HL-60 (cell line): ENCODE results near the gene PHLPP1.

ENCODE experiments used
- DNase-seq, 2 experiments: peaks; one replicate each; pipeline ENCODE4 v3.0.0-alpha.2; 2010 to 2020; ENCODE audit warnings: low read depth in 1 of 2, low spot score in 1 of 2
- H3K27ac ChIP-seq: fragments of 250-450 bp; sonication (Bioruptor Pico); replicated peaks from 2 replicates; pipeline ENCODE4 v1.5.1; 2020; ENCODE audit warnings: mild to moderate bottlenecking, moderate library complexity
- H3K27me3 ChIP-seq: fragments of 250-450 bp; sonication (Bioruptor Pico); 2 replicates; pipeline ENCODE4 v1.5.1; 2021; ENCODE audit warnings: mild to moderate bottlenecking, moderate library complexity; ENCODE audit not compliant: insufficient read depth, poor library complexity, severe bottlenecking
- H3K4me3 ChIP-seq: replicated peaks from 2 replicates; pipeline ENCODE4 v1.5.1; 2011; ENCODE audit warnings: mild to moderate bottlenecking, control low read depth, low read length; ENCODE audit not compliant: insufficient read depth
- GABPA ChIP-seq: IDR thresholded peaks from 2 replicates; pipeline ENCODE4 v1.6.1; 2012; ENCODE audit warnings: low read depth
- POLR2AphosphoS5 ChIP-seq: IDR thresholded peaks from 2 replicates; pipeline ENCODE4 v1.6.1; 2012; ENCODE audit warnings: low read depth
- SPI1 ChIP-seq: IDR thresholded peaks from 2 replicates; pipeline ENCODE4 v1.6.1; 2012; ENCODE audit warnings: low read depth, mild to moderate bottlenecking, borderline replicate concordance
- TF ChIP-seq, protein P1 (sequence below): IDR thresholded peaks from one replicate; pipeline ENCODE4 v1.5.1; 2011; ENCODE audit warnings: low read length, control low read depth, inconsistent platforms; ENCODE audit not compliant: insufficient read depth
- TF ChIP-seq, protein P2 (sequence below): IDR thresholded peaks from 2 replicates; pipeline ENCODE4 v1.6.1; 2012; ENCODE audit warnings: low read depth; ENCODE audit not compliant: insufficient replicate concordance

PHLPP1 gene

DNA sequence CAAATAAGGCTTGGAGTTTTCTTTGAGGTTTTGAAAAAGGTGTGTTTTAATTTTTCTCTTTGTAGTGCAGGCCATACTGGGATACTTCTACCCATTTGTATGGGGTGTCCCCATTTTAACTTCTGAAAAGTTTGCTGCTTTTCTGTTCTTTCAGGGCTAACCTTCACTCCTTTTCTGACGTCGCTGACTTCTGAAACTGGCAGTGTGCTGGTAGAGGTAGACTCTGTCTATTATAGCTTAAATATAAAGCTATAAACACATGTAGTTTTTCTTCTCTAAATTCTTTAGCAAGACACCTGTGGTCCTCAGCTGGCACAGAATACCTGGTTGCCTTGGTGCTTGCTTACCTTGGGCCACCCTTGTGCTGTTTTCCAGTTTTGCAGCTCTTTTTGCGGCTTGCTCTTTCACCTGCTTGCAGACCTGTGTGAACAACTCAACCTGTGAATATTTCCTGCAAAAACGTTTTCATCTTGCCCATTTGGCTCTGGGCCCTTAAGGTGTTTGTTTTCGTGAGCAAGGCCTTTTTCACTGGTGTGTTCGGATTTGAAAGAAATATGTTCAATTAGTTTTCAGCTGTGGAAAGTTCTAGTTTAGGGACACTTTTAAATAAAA, 42.2 kb downstream of the PHLPP1 start:
- DNase-seq, result no peak
- Histone ChIP-seq H3K27me3 (no peaks in the 10 kb centered on the region), H3K27ac (no peak overlapping the region), H3K4me3 (no peak overlapping the region)
- TF ChIP-seq, protein P1, sequence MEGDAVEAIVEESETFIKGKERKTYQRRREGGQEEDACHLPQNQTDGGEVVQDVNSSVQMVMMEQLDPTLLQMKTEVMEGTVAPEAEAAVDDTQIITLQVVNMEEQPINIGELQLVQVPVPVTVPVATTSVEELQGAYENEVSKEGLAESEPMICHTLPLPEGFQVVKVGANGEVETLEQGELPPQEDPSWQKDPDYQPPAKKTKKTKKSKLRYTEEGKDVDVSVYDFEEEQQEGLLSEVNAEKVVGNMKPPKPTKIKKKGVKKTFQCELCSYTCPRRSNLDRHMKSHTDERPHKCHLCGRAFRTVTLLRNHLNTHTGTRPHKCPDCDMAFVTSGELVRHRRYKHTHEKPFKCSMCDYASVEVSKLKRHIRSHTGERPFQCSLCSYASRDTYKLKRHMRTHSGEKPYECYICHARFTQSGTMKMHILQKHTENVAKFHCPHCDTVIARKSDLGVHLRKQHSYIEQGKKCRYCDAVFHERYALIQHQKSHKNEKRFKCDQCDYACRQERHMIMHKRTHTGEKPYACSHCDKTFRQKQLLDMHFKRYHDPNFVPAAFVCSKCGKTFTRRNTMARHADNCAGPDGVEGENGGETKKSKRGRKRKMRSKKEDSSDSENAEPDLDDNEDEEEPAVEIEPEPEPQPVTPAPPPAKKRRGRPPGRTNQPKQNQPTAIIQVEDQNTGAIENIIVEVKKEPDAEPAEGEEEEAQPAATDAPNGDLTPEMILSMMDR, result no peak
- TF ChIP-seq SPI1, result no peak
- TF ChIP-seq, protein P2, sequence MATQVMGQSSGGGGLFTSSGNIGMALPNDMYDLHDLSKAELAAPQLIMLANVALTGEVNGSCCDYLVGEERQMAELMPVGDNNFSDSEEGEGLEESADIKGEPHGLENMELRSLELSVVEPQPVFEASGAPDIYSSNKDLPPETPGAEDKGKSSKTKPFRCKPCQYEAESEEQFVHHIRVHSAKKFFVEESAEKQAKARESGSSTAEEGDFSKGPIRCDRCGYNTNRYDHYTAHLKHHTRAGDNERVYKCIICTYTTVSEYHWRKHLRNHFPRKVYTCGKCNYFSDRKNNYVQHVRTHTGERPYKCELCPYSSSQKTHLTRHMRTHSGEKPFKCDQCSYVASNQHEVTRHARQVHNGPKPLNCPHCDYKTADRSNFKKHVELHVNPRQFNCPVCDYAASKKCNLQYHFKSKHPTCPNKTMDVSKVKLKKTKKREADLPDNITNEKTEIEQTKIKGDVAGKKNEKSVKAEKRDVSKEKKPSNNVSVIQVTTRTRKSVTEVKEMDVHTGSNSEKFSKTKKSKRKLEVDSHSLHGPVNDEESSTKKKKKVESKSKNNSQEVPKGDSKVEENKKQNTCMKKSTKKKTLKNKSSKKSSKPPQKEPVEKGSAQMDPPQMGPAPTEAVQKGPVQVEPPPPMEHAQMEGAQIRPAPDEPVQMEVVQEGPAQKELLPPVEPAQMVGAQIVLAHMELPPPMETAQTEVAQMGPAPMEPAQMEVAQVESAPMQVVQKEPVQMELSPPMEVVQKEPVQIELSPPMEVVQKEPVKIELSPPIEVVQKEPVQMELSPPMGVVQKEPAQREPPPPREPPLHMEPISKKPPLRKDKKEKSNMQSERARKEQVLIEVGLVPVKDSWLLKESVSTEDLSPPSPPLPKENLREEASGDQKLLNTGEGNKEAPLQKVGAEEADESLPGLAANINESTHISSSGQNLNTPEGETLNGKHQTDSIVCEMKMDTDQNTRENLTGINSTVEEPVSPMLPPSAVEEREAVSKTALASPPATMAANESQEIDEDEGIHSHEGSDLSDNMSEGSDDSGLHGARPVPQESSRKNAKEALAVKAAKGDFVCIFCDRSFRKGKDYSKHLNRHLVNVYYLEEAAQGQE, result no peak
- no peak for TF ChIP-seq POLR2AphosphoS5
- no peak for TF ChIP-seq GABPA

DNA sequence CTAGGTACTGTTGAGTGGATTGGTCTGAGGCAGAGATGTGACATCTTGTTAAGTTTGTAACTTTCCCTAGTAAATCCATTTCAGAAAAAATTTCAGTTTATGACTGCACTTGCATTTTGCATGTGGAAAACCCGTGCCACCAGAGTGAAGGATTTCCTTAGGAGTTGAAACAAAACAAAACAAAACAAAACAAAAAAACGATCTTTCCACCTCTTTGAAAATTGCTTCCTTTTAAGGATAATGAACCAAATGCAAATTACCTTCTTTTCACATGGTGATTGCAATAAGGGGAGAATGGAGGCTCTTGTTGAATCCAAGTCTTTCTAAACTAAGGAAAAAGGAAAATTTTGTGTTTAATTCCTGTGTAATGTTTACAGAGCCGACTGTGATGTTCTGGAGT, 43.2 kb downstream of the PHLPP1 start:
- H3K27me3 ChIP-seq, result no peaks in the 10 kb centered on the region

DNA sequence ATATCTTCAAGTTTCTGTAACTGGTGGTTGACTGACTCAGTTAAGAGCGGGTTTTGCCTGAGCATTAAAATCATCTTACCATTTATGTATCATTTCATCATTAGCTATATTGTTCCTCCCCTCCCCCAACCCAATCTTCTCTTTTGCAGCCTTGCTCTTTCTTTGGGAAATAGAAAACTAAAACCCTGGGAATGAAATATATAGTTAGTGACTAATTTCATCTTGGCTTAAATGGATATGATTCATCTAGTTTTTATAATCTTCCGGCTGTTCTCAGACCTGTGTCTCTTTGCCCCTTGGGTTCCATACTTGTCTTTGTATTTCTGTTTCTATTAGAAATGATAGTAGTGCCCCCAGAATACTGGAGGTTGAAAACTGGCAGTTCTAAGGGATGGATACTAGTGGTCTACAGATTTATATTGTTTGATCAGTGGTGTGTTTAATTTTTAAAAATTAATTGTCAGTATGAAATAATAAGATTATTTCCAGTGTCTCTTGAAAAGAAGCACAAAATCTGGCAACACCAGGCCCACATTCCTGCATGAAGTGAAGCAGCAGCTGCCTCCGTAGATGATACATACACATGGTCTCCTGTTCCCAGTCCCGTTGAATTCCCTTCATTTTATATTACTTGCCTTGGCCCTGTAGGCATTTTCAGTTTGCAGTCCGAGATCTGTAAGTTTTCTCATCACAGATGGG, 44.5 kb downstream of the PHLPP1 start:
- no peak overlapping the region for H3K4me3 ChIP-seq
- no peak overlapping the region for H3K27ac ChIP-seq
- no peak for TF ChIP-seq SPI1
- TF ChIP-seq POLR2AphosphoS5, result no peak
- TF ChIP-seq, protein P1, result no peak
- TF ChIP-seq GABPA, result no peak
- TF ChIP-seq, protein P2, result no peak
- H3K27me3 ChIP-seq, result no peaks in the 10 kb centered on the region
- DNase-seq, result no peak

More for the DNA sequence above, 43.2 kb downstream of the PHLPP1 start:
- Histone ChIP-seq H3K4me3 (no peak overlapping the region), H3K27ac (no peak overlapping the region)
- no peak for DNase-seq
- TF ChIP-seq SPI1 (no peak), POLR2AphosphoS5 (no peak), GABPA (no peak)
- TF ChIP-seq, protein P1, result no peak
- TF ChIP-seq, protein P2, result no peak
